IMR-90 (cell line): ENCODE measurements around the gene POLR1A. TPM values are rescaled to one million over a fixed set of nuclear protein-coding genes. Genes with fewer than 3 reads are reported as not detected.

ENCODE experiments used
- ATAC-seq: fragments of 200-7000 bp; cut with Tn5 transposase; 2 replicates; pipeline ENCODE4 v1.9.1; 2020; ENCODE audit warnings: low read depth, mild to moderate bottlenecking, moderate library complexity
- BruUV-seq: library from RNA; stranded (reverse); fragments of 400-500 nt; replicated peaks from 2 replicates; lab custom pipeline; 2021; lab: Mats Ljungman, UMichigan
- CTCF ChIA-PET: fragments of 300-600 bp; formaldehyde crosslinking; extraction: SDS; loops from one replicate; lab custom pipeline; 2021; ENCODE audit warnings: antibody characterized with exemption; lab: Yijun Ruan, JAX
- POLR2A ChIA-PET: fragments of 300-600 bp; sonication (Branson Sonifier 250); formaldehyde crosslinking; loops from one replicate; lab custom pipeline; 2022; ENCODE audit warnings: antibody characterized with exemption; ENCODE audit not compliant: unreplicated experiment; lab: Charles Lee
- DNase-seq: peaks from one replicate; pipeline ENCODE4 v3.0.0; 2013
- H2AFZ ChIP-seq: replicated peaks from 2 replicates; pipeline ENCODE3; 2013; ENCODE audit warnings: low read length, mild to moderate bottlenecking; ENCODE audit not compliant: poor library complexity
- H2AK5ac ChIP-seq: 2 replicates; pipeline ENCODE4 v1.6.1; 2013; ENCODE audit warnings: low read depth, low read length, inconsistent platforms
- H2AK9ac ChIP-seq: replicated peaks from 2 replicates; pipeline ENCODE3; 2013; ENCODE audit warnings: mild to moderate bottlenecking, low read depth, low read length, moderate library complexity; ENCODE audit not compliant: poor library complexity
- H2BK120ac ChIP-seq: 2 replicates; pipeline ENCODE4 v1.6.1; 2013; ENCODE audit warnings: low read depth, low read length, inconsistent platforms
- H2BK15ac ChIP-seq: 3 replicates; pipeline ENCODE4 v1.6.1; 2013; ENCODE audit warnings: low read depth, low read length, inconsistent platforms
- H2BK20ac ChIP-seq: 2 replicates; pipeline ENCODE4 v1.6.1; 2013; ENCODE audit warnings: low read depth, mild to moderate bottlenecking, inconsistent platforms, low read length, moderate library complexity
- H2BK5ac ChIP-seq: 2 replicates; pipeline ENCODE4 v1.6.1; 2013; ENCODE audit warnings: mild to moderate bottlenecking, low read depth, low read length, inconsistent platforms; ENCODE audit not compliant: poor library complexity, severe bottlenecking
- H3K14ac ChIP-seq: replicated peaks from 2 replicates; pipeline ENCODE4 v1.6.1; 2013; ENCODE audit warnings: low read depth, low read length, inconsistent platforms
- H3K18ac ChIP-seq: 2 replicates; pipeline ENCODE4 v1.6.1; 2013; ENCODE audit warnings: low read depth, low read length, control low read depth
- H3K23ac ChIP-seq: 2 replicates; pipeline ENCODE4 v1.6.1; 2013; ENCODE audit warnings: low read depth, low read length, inconsistent platforms
- H3K27ac ChIP-seq: 2 replicates; pipeline ENCODE4 v1.5.1; 2013; ENCODE audit warnings: mild to moderate bottlenecking, control low read depth, low read length; ENCODE audit not compliant: insufficient read depth
- H3K27me3 ChIP-seq: 2 replicates; pipeline ENCODE4 v1.6.1; 2013; ENCODE audit warnings: low read length; ENCODE audit not compliant: control insufficient read depth, insufficient read depth
- H3K36me3 ChIP-seq: 2 replicates; pipeline ENCODE4 v1.6.1; 2013; ENCODE audit warnings: low read length, mixed read lengths; ENCODE audit not compliant: control insufficient read depth, insufficient read depth
- H3K4ac ChIP-seq: 2 replicates; pipeline ENCODE4 v1.6.1; 2013; ENCODE audit warnings: low read depth, low read length, inconsistent platforms
- H3K4me1 ChIP-seq: 2 replicates; pipeline ENCODE4 v1.6.1; 2013; ENCODE audit warnings: low read length, mixed read lengths; ENCODE audit not compliant: control insufficient read depth, insufficient read depth
- H3K4me2 ChIP-seq: 2 replicates; pipeline ENCODE4 v1.6.1; 2013; ENCODE audit warnings: low read depth, mild to moderate bottlenecking, control low read depth, low read length, moderate library complexity
- H3K4me3 ChIP-seq: 2 replicates; pipeline ENCODE4 v1.5.1; 2013; ENCODE audit warnings: low read depth, mild to moderate bottlenecking, control low read depth, low read length, moderate library complexity; ENCODE audit not compliant: insufficient read depth
- H3K56ac ChIP-seq: 2 replicates; pipeline ENCODE4 v1.6.1; 2013; ENCODE audit warnings: low read length, inconsistent platforms; ENCODE audit not compliant: insufficient read depth; ENCODE audit errors: extremely low read depth
- H3K79me1 ChIP-seq, 2 experiments: 2 replicates each; pipeline ENCODE4 v1.6.1; 2013; ENCODE audit warnings: low read length in 2 of 2, inconsistent platforms in 1 of 2, low read depth in 1 of 2
- H3K9ac ChIP-seq: 2 replicates; pipeline ENCODE4 v1.6.1; 2013; ENCODE audit warnings: low read depth, low read length, control low read depth
- H3K9me1 ChIP-seq: 2 replicates; pipeline ENCODE4 v1.6.1; 2013; ENCODE audit warnings: low read length, inconsistent platforms; ENCODE audit not compliant: insufficient read depth
- H3K9me3 ChIP-seq: 2 replicates; pipeline ENCODE4 v1.6.1; 2013; ENCODE audit warnings: low read length; ENCODE audit not compliant: control insufficient read depth, insufficient read depth
- H4K20me1 ChIP-seq: 2 replicates; pipeline ENCODE4 v1.6.1; 2013; ENCODE audit warnings: low read length, inconsistent platforms; ENCODE audit not compliant: insufficient read depth
- H4K5ac ChIP-seq: 2 replicates; pipeline ENCODE4 v1.6.1; 2013; ENCODE audit warnings: mild to moderate bottlenecking, low read depth, low read length, control low read depth
- H4K8ac ChIP-seq, 2 experiments: 2 replicates each; pipeline ENCODE4 v1.6.1; 2013; ENCODE audit warnings: low read depth in 2 of 2, low read length in 2 of 2, control low read depth in 1 of 2, inconsistent platforms in 1 of 2
- H4K91ac ChIP-seq: 2 replicates; pipeline ENCODE4 v1.6.1; 2013; ENCODE audit warnings: low read depth, low read length, inconsistent platforms; ENCODE audit not compliant: insufficient read depth
- BHLHE40 ChIP-seq: fragments of 150-350 bp; IDR thresholded peaks from 2 replicates; pipeline ENCODE4 v1.6.1; 2016; ENCODE audit warnings: mild to moderate bottlenecking, low read depth, low read length
- CEBPB ChIP-seq: IDR thresholded peaks from 2 replicates; pipeline ENCODE4 v1.6.1; 2012; ENCODE audit warnings: low read depth, low read length, improper control_type of control experiment
- CHD1 ChIP-seq: IDR thresholded peaks from 2 replicates; pipeline ENCODE4 v1.6.1; 2012; ENCODE audit warnings: low read depth, low read length, improper control_type of control experiment
- FOS ChIP-seq: fragments of 150-350 bp; IDR thresholded peaks from 2 replicates; pipeline ENCODE4 v1.6.1; 2016; ENCODE audit warnings: low read depth, low read length
- MAFK ChIP-seq: IDR thresholded peaks from 2 replicates; pipeline ENCODE4 v1.6.1; 2012; ENCODE audit warnings: low read depth, low read length, improper control_type of control experiment
- MAZ ChIP-seq: IDR thresholded peaks from 2 replicates; pipeline ENCODE4 v1.6.1; 2012; ENCODE audit warnings: low read depth, mild to moderate bottlenecking, low read length, improper control_type of control experiment, moderate library complexity, borderline replicate concordance
- MXI1 ChIP-seq: IDR thresholded peaks from 2 replicates; pipeline ENCODE4 v1.6.1; 2012; ENCODE audit warnings: low read depth, mild to moderate bottlenecking, low read length, moderate library complexity, borderline replicate concordance
- NFE2L2 ChIP-seq: fragments of 150-350 bp; IDR thresholded peaks from 2 replicates; pipeline ENCODE4 v1.6.1; 2016; ENCODE audit warnings: low read depth, mild to moderate bottlenecking, low read length
- POLR2A ChIP-seq: IDR thresholded peaks from 2 replicates; pipeline ENCODE4 v1.6.1; 2012; ENCODE audit warnings: mild to moderate bottlenecking, low read depth, low read length
- RAD21 ChIP-seq: IDR thresholded peaks from 2 replicates; pipeline ENCODE4 v1.6.1; 2012; ENCODE audit warnings: low read length, improper control_type of control experiment
- RCOR1 ChIP-seq: IDR thresholded peaks from 2 replicates; pipeline ENCODE4 v1.6.1; 2012; ENCODE audit warnings: mild to moderate bottlenecking, low read length, improper control_type of control experiment; ENCODE audit not compliant: insufficient replicate concordance
- RFX5 ChIP-seq: IDR thresholded peaks from 2 replicates; pipeline ENCODE4 v1.8.0; 2012; ENCODE audit warnings: low read depth, mild to moderate bottlenecking, low read length, moderate library complexity
- SMC3 ChIP-seq: fragments of 150-350 bp; IDR thresholded peaks from 2 replicates; pipeline ENCODE4 v1.6.1; 2016; ENCODE audit warnings: low read depth, mild to moderate bottlenecking, antibody characterized with exemption, low read length, moderate library complexity
- WGBS, 2 experiments: methylation state at CpG; one replicate each; pipeline versions ENCODE4 v1.1.5 to v1.1.7; 2013; ENCODE audit warnings: missing lambda C conversion rate in 2 of 2; ENCODE audit not compliant: insufficient read length in 1 of 2; ENCODE audit errors: extremely low coverage in 2 of 2; 5-methylcytosine and 5-hydroxymethylcytosine counted together
- dilution Hi-C: fragments of 300-500 bp; cut with HindIII; formaldehyde crosslinking; loops from one replicate; pipeline ENCODE4 v1.14.3; 2018; ENCODE audit warnings: low sequenced_read_pairs; ENCODE audit not compliant: unreplicated experiment
- in situ Hi-C: fragments of 300-500 bp; cut with MboI; formaldehyde crosslinking; loops from 3 replicates; pipeline ENCODE4 v1.14.3; 2019; ENCODE audit warnings: low sequenced_read_pairs, inconsistent platforms, mixed read lengths
- intact Hi-C: fragments of 100-400 bp; cut with micrococcal nuclease; formaldehyde crosslinking; loops from 2 replicates; pipeline ENCODE4 v1.10.0; 2022
- polyA plus RNA-seq, 3 experiments: library from polyadenylated mRNA; depleted of rRNA; stranded (reverse); fragments of >200 nt; gene quantifications; 2 replicates each; pipeline ENCODE4 v1.2.3, GENCODE V29; 2012; ENCODE audit warnings: low replicate concordance in 1 of 3
- total RNA-seq: library from RNA; depleted of rRNA; stranded (reverse); fragments of >200 nt; gene quantifications from 2 replicates; pipeline ENCODE4 v1.2.3, GENCODE V29; 2012
- TF ChIP-seq, protein P1 (sequence below): fragments of 150-350 bp; IDR thresholded peaks from 2 replicates; pipeline ENCODE4 v1.6.1; 2017; ENCODE audit warnings: mild to moderate bottlenecking, antibody characterized with exemption, low read length, low read depth
- TF ChIP-seq, protein P2 (sequence below): fragments of 150-350 bp; IDR thresholded peaks from 2 replicates; pipeline ENCODE4 v1.6.1; 2016; ENCODE audit warnings: low read depth, mild to moderate bottlenecking, low read length, moderate library complexity, borderline replicate concordance
- TF ChIP-seq, protein P3 (sequence below): conservative IDR thresholded peaks from 2 replicates; pipeline ENCODE4 v1.5.1; 2012; ENCODE audit warnings: mild to moderate bottlenecking, low read depth, low read length, improper control_type of control experiment

POLR1A gene
- total and polyA plus RNA-seq, 2 of the 4 experiments (the other 2 are of a cell fraction): 7.6 to 27.4 TPM

DNA sequence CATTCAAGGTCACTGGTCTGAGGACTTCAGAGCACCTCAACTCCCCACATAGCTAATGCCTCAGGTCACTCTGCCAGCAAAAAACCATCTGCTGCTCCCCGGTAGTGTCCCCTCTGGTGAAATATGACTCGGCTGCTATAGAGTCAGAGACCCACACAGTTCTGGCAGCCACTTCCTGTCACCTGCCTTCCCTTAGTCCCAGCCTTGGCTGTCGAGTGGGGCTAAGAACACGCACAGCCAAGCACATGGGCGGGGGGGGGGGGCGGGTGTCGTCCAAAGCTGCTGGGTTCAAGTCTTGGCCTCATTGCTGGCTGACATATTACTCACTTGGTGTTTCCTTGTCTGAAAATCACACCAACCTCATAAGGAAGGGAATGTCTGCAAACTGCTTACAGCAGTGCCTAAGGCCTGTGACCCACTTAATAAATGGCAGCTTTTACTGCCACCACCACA, 37.5 kb downstream of the POLR1A start:
- no peak overlapping the region for H3K9ac ChIP-seq
- no peak overlapping the region for H3K23ac ChIP-seq
- no peak overlapping the region for H3K4me3 ChIP-seq
- H2AK9ac ChIP-seq: no peak overlapping the region
- peaks cover 36% of the 10 kb centered on the region for H3K36me3 ChIP-seq
- H3K9me3 ChIP-seq: no peaks in the 10 kb centered on the region
- H3K9me1 ChIP-seq: no peaks in the 10 kb centered on the region; the same call in 1 of the 2 replicates
- no peaks in the 10 kb centered on the region for H4K20me1 ChIP-seq
- H2BK5ac ChIP-seq: no peak overlapping the region
- H4K91ac ChIP-seq: no peak overlapping the region
- no peak overlapping the region for H3K56ac ChIP-seq
- no peak overlapping the region for H3K14ac ChIP-seq
- no peak overlapping the region for H2BK20ac ChIP-seq
- BruUV-seq: no TSS peak
- in situ Hi-C loops (no loop called here), dilution Hi-C loops (no loop called here), intact Hi-C loops (no loop called here)
- no peaks in the 10 kb centered on the region for H3K27me3 ChIP-seq
- H3K4ac ChIP-seq: no peak overlapping the region
- no peak overlapping the region for H2AK5ac ChIP-seq
- no peak overlapping the region for H4K8ac ChIP-seq
- no peak overlapping the region for H3K4me2 ChIP-seq
- peak; percentile 30 for DNase-seq
- H4K5ac ChIP-seq: no peak overlapping the region
- H2BK120ac ChIP-seq: no peak overlapping the region
- ChIA-PET POLR2A (no interaction called here), CTCF (interaction anchor here (1.0 to 2.2 kb wide), 4 partner anchors 10 to 241 kb away, joined by 3 to 7 read pairs (median 4); no protein-coding TSS in a partner anchor)
- no peak overlapping the region for H2AFZ ChIP-seq
- TF ChIP-seq RFX5: no peak
- no peak for TF ChIP-seq MAZ
- TF ChIP-seq, protein P1, sequence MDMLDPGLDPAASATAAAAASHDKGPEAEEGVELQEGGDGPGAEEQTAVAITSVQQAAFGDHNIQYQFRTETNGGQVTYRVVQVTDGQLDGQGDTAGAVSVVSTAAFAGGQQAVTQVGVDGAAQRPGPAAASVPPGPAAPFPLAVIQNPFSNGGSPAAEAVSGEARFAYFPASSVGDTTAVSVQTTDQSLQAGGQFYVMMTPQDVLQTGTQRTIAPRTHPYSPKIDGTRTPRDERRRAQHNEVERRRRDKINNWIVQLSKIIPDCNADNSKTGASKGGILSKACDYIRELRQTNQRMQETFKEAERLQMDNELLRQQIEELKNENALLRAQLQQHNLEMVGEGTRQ: no peak
- TF ChIP-seq RAD21: no peak
- no peak for TF ChIP-seq SMC3
- TF ChIP-seq, protein P2, sequence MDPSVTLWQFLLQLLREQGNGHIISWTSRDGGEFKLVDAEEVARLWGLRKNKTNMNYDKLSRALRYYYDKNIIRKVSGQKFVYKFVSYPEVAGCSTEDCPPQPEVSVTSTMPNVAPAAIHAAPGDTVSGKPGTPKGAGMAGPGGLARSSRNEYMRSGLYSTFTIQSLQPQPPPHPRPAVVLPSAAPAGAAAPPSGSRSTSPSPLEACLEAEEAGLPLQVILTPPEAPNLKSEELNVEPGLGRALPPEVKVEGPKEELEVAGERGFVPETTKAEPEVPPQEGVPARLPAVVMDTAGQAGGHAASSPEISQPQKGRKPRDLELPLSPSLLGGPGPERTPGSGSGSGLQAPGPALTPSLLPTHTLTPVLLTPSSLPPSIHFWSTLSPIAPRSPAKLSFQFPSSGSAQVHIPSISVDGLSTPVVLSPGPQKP: no peak
- TF ChIP-seq, protein P3, sequence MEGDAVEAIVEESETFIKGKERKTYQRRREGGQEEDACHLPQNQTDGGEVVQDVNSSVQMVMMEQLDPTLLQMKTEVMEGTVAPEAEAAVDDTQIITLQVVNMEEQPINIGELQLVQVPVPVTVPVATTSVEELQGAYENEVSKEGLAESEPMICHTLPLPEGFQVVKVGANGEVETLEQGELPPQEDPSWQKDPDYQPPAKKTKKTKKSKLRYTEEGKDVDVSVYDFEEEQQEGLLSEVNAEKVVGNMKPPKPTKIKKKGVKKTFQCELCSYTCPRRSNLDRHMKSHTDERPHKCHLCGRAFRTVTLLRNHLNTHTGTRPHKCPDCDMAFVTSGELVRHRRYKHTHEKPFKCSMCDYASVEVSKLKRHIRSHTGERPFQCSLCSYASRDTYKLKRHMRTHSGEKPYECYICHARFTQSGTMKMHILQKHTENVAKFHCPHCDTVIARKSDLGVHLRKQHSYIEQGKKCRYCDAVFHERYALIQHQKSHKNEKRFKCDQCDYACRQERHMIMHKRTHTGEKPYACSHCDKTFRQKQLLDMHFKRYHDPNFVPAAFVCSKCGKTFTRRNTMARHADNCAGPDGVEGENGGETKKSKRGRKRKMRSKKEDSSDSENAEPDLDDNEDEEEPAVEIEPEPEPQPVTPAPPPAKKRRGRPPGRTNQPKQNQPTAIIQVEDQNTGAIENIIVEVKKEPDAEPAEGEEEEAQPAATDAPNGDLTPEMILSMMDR: no peak
- TF ChIP-seq BHLHE40: no peak
- no peak for TF ChIP-seq CEBPB
- no peak for TF ChIP-seq FOS
- TF ChIP-seq CHD1: no peak
- no peak for TF ChIP-seq POLR2A
- no peak for TF ChIP-seq RCOR1
- no peak for TF ChIP-seq MAFK
- no peak for TF ChIP-seq MXI1
- no peak for TF ChIP-seq NFE2L2
- peaks cover 3% of the 10 kb centered on the region; the same call in 1 of the 2 replicates for H3K4me1 ChIP-seq
- no peak overlapping the region for H3K18ac ChIP-seq
- WGBS, 2 experiments: 46% methylated on average over 2 of the region's 7 CpGs; no CpG with 5 or more reads in 1 of the 2 experiments
- no peak overlapping the region for H2BK15ac ChIP-seq
- no peak overlapping the region for H3K27ac ChIP-seq
- H3K79me1 ChIP-seq: peaks cover 3 to 21% of the 10 kb centered on the region in 2 experiments; a peak in 3 of 4 replicates
- no peak; the same call in 1 of the 2 replicates for ATAC-seq
